ENCODE data around the gene GLIS1. TPM values are rescaled to one million over a fixed set of nuclear protein-coding genes. Genes with fewer than 3 reads are reported as not detected.
A peak's percentile ranks its signal among the peaks of the same experiment; 100 is the strongest.

GLIS1 gene
- total and polyA plus RNA-seq, 2 donors: 0.05 to 0.59 TPM

DNA sequence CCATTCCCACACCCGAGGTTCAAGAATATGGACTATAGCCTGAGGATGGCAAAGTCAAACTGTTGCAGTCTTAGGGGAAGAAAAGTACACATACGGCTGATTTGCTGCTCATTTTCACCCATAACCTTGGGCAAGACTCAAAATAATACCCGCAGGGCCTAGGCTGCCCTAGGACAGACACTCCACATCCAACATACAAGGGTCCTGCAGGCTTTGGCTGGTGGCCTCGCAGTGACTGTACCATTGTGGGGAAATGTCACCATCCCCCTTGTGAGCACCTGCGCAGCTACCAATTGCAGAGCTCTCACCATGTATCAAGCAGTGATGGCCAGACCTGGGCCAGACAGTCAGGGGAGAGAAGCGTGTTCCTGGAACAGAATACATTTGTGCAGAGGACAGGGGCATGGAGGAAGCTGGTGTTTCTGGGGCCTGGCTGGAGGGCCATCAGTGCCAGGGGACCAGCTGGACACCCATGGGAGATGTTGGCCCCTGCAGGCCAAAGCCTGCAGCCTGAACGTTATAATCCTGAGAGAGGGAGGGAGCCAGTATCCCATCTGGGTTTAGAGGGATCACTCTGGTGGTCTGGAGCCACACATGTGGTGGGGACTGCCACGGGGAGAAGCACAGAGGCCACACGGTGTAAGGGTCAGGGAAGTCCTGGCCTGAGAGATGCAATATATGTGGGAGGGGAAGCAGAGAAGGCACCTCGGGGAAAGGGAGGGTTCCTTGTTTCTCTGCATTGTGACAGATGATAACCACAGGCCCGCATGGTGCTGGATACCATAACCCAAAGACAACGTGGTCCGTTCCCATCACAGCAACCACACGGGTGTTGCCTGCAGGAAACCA lies 101.2 kb downstream of the GLIS1 start:
- no peak overlapping the region for H3K4me3 ChIP-seq (ENCODE audit: low read length in 2 of 2)
- no peak overlapping the region for H3K27ac ChIP-seq (ENCODE audit: low read depth in 1 of 2, low read length in 1 of 2)
- 71% methylated on average over 14 of the region's 14 CpGs for WGBS
- no peaks in the 10 kb centered on the region for H3K36me3 ChIP-seq (ENCODE audit: control insufficient read depth in 2 of 2, insufficient read depth in 2 of 2, low read length in 1 of 2)
- no peak for DNase-seq (ENCODE audit: low read depth in 6 of 9, low spot score in 9 of 9)
- H3K9me3 ChIP-seq (ENCODE audit: control insufficient read depth in 2 of 2, insufficient read depth in 1 of 2, low read length in 1 of 2): no peaks in the 10 kb centered on the region
- H3K27me3 ChIP-seq (ENCODE audit: control insufficient read depth in 2 of 2, insufficient read depth in 1 of 2, low read length in 1 of 2): peaks cover 0 to 2% of the 10 kb centered on the region in 2 donors
- H3K4me1 ChIP-seq (ENCODE audit: control insufficient read depth in 2 of 2, insufficient read depth in 2 of 2, low read length in 2 of 2): no peaks in the 10 kb centered on the region

DNA sequence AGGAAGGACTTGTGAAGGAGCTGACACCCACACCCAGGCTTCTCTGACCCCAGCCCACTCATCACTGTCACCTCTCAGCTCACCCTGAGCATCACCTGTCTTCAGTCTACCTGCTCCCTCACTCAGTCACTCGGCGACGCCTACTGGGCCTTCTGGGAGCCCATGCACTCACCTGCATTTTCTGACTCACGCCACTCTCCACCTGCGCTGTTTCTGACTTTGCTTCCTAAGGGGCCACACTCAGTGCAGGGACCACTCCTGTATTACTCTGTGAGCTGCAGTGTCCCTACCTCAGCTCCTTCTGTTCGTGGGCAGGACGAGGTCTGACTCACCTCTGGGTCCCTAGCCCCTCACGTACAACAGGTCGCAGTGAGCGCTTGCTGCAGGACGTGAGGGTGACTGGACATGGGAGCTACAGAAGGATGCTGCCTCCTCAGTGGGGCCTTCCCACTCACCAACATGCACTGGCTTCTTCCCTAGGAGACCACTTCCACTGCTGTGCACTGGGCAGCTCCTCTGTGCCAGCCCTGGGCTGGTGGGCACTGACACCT lies 102.3 kb downstream of the GLIS1 start:
- no peak for DNase-seq (ENCODE audit: low read depth in 6 of 9, low spot score in 9 of 9)
- Histone ChIP-seq H3K27me3 (ENCODE audit: control insufficient read depth in 2 of 2, insufficient read depth in 1 of 2, low read length in 1 of 2) (peaks cover 0 to 2% of the 10 kb centered on the region in 2 donors), H3K36me3 (ENCODE audit: control insufficient read depth in 2 of 2, insufficient read depth in 2 of 2, low read length in 1 of 2) (no peaks in the 10 kb centered on the region), H3K9me3 (ENCODE audit: control insufficient read depth in 2 of 2, insufficient read depth in 1 of 2, low read length in 1 of 2) (no peaks in the 10 kb centered on the region), H3K4me1 (ENCODE audit: control insufficient read depth in 2 of 2, insufficient read depth in 2 of 2, low read length in 2 of 2) (no peaks in the 10 kb centered on the region), H3K4me3 (ENCODE audit: low read length in 2 of 2) (no peak overlapping the region), H3K27ac (ENCODE audit: low read depth in 1 of 2, low read length in 1 of 2) (no peak overlapping the region)
- 97% methylated on average over 11 of the region's 11 CpGs for WGBS

DNA sequence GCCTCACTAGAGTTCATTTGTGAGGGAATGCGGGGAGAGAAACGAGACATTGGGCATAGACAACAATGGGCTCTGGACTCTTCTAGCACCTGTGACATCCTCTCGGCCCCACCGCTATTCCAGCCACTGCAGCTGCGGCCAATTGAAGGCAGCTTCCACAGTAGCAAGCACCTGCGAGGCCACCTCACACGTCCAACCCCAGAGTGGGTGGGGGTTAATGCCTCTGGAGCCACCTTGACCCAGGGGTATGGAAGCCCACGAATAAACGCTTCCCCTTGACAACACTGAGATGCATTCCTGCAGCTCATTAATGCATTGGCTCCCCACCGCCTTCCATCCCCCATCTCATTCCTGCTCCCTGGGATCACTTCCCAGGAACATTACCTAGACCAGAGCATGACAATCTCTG lies 104.4 kb downstream of the GLIS1 start:
- no peaks in the 10 kb centered on the region for H3K36me3 ChIP-seq (ENCODE audit: control insufficient read depth in 2 of 2, insufficient read depth in 2 of 2, low read length in 1 of 2)
- H3K4me1 ChIP-seq (ENCODE audit: control insufficient read depth in 2 of 2, insufficient read depth in 2 of 2, low read length in 2 of 2): peaks cover 2 to 3% of the 10 kb centered on the region in 2 donors
- no peak overlapping the region for H3K27ac ChIP-seq (ENCODE audit: low read depth in 1 of 2, low read length in 1 of 2)
- no peaks in the 10 kb centered on the region for H3K9me3 ChIP-seq (ENCODE audit: control insufficient read depth in 2 of 2, insufficient read depth in 1 of 2, low read length in 1 of 2)
- 97% methylated on average over 10 of the region's 10 CpGs for WGBS
- peaks cover 0 to 2% of the 10 kb centered on the region in 2 donors for H3K27me3 ChIP-seq (ENCODE audit: control insufficient read depth in 2 of 2, insufficient read depth in 1 of 2, low read length in 1 of 2)
- no peak for DNase-seq (ENCODE audit: low read depth in 6 of 9, low spot score in 9 of 9)
- H3K4me3 ChIP-seq (ENCODE audit: low read length in 2 of 2): no peak overlapping the region

DNA sequence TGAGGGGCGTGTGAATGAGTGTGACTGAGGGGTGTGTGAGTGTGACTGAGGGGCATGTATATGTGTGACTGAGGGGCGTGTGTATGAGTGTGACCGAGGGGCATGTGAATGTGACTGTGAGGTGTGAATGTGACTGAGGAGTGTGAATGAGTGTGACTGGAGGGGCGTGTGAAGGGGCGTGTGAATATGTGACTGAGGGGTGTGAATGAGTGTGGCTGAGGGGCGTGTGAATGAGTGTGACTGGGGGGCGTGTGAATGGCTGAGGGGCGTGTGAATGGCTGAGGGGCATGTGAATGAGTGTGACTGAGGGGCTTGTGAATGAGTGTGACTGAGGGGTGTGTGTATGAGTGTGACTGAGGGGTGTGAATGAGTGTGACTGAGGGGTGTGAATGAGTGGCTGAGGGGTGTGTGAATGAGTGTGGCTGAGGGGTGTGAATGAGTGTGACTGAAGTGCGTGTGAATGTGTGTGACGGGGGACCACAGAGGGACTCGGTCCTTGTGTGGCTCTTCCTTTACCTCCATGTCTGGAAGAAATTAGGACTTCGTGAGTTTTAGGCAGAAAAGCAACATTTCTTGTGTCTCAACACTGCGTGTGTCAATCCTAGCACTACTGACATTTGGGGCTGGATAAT lies 105.8 kb downstream of the GLIS1 start:
- H3K27me3 ChIP-seq (ENCODE audit: control insufficient read depth in 2 of 2, insufficient read depth in 1 of 2, low read length in 1 of 2): peaks cover 0 to 2% of the 10 kb centered on the region in 2 donors
- H3K4me1 ChIP-seq (ENCODE audit: control insufficient read depth in 2 of 2, insufficient read depth in 2 of 2, low read length in 2 of 2): peaks cover 4 to 16% of the 10 kb centered on the region in 2 donors
- H3K36me3 ChIP-seq (ENCODE audit: control insufficient read depth in 2 of 2, insufficient read depth in 2 of 2, low read length in 1 of 2): no peaks in the 10 kb centered on the region
- no peak overlapping the region for H3K27ac ChIP-seq (ENCODE audit: low read depth in 1 of 2, low read length in 1 of 2)
- H3K9me3 ChIP-seq (ENCODE audit: control insufficient read depth in 2 of 2, insufficient read depth in 1 of 2, low read length in 1 of 2): no peaks in the 10 kb centered on the region
- no peak for DNase-seq (ENCODE audit: low read depth in 6 of 9, low spot score in 9 of 9)
- H3K4me3 ChIP-seq (ENCODE audit: low read length in 2 of 2): no peak overlapping the region
- 98% methylated on average over 13 of the region's 13 CpGs for WGBS

DNA sequence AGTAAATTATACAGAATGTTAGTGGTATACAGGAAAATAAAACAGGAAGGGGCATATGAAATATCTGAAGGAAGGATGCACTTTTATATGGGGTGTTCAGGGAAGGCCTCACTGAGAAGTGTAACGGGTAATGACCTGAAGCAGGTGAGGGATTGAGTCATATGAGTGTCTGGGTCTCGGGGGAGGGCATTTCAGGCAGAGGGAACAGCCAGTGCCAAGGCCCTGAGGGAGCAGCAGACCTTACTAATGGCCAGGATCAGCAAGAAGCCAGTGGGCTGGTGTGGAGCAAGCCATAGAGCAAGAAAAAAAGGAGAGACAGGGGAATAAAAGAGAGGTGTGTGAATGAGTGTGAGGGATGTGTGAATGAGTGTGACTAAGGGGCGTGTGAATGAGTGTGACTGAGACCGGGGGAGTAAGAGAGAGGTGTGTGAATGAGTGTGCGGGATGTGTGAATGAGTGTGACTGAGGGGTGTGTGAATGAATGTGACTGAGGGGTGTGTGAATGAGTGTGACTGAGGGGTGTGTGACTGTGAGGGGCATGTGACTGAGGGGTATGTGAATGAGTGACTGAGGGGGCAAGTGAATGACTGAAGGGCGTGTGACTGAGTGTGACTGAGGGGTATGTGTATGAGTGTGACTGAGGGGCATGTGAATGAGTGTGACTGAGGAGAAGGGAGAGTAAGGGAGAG lies 107.2 kb downstream of the GLIS1 start:
- H3K4me1 ChIP-seq (ENCODE audit: control insufficient read depth in 2 of 2, insufficient read depth in 2 of 2, low read length in 2 of 2): peaks cover 4 to 17% of the 10 kb centered on the region in 2 donors
- H3K27ac ChIP-seq (ENCODE audit: low read depth in 1 of 2, low read length in 1 of 2): no peak overlapping the region
- peaks cover 0 to 2% of the 10 kb centered on the region in 2 donors for H3K27me3 ChIP-seq (ENCODE audit: control insufficient read depth in 2 of 2, insufficient read depth in 1 of 2, low read length in 1 of 2)
- DNase-seq (ENCODE audit: low read depth in 6 of 9, low spot score in 9 of 9): no peak
- H3K4me3 ChIP-seq (ENCODE audit: low read length in 2 of 2): no peak overlapping the region
- no peaks in the 10 kb centered on the region for H3K9me3 ChIP-seq (ENCODE audit: control insufficient read depth in 2 of 2, insufficient read depth in 1 of 2, low read length in 1 of 2)
- 96% methylated on average over 6 of the region's 6 CpGs for WGBS
- no peaks in the 10 kb centered on the region for H3K36me3 ChIP-seq (ENCODE audit: control insufficient read depth in 2 of 2, insufficient read depth in 2 of 2, low read length in 1 of 2)

DNA sequence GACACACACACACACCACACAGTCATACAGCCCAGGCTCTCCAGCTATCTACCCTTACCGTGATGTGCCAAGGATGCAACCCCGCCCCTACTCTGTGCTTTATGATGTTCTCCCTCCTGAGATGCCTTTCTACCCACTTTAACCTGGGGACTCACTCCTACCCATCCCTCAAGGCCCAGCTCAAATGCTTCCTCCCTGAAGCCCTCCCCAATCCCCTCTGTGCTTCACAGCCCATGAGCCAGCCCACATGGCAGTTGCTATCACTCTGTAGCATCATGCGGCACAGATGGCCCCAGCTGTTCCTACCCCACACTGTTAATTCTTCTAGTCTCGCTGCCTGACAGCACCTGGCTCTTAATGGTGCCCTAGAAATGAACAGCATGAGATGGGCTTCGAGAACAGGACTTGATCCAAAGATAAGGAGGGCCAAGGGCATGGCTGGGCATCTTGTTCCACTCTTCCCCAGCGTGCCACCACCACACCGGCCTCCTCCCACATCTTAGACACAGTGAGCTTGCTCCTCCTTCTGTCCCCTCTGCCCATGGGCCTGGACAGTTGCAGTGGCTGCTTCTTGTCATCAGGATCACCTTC lies 109.8 kb downstream of the GLIS1 start:
- Histone ChIP-seq H3K27ac (ENCODE audit: low read depth in 1 of 2, low read length in 1 of 2) (no peak overlapping the region), H3K27me3 (ENCODE audit: control insufficient read depth in 2 of 2, insufficient read depth in 1 of 2, low read length in 1 of 2) (no peaks in the 10 kb centered on the region), H3K4me3 (ENCODE audit: low read length in 2 of 2) (no peak overlapping the region), H3K4me1 (ENCODE audit: control insufficient read depth in 2 of 2, insufficient read depth in 2 of 2, low read length in 2 of 2) (peaks cover 4 to 17% of the 10 kb centered on the region in 2 donors), H3K9me3 (ENCODE audit: control insufficient read depth in 2 of 2, insufficient read depth in 1 of 2, low read length in 1 of 2) (no peaks in the 10 kb centered on the region), H3K36me3 (ENCODE audit: control insufficient read depth in 2 of 2, insufficient read depth in 2 of 2, low read length in 1 of 2) (no peaks in the 10 kb centered on the region)
- peak; percentile 24 to 86 (median 61) for DNase-seq (ENCODE audit: low read depth in 6 of 9, low spot score in 9 of 9)
- 60% methylated on average over 7 of the region's 7 CpGs for WGBS

DNA sequence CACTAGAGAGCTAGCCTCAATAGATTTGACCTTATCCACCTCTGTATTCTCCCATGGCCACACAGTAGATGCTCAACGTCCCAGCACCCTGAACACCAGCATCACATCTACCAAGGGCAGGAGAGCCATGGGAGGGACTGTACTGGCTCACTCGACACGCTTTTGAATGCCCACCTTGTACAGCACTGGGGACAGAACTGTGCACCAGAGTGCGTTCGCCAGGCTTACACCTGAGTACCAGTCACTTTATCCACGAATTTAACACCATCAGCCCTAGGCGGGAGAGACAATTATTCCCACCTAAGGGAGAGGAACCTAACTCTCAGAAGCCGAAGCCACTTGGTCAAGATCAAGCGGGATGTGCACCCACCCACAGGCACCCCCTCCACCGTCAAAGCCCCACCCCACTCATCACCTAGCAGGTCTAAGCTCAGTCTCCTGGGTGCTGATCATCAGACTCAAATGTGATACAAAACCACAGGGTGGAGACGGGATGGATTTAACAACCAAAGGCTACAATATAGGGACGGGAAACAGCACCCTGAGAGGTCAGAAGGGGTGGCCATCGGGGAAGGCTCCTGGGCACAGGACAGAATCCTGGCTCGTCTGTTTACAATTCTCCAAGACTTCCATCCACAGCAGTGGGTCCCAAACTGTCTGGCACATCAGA lies 110.5 kb downstream of the GLIS1 start:
- Histone ChIP-seq H3K4me3 (ENCODE audit: low read length in 2 of 2) (no peak overlapping the region), H3K27ac (ENCODE audit: low read depth in 1 of 2, low read length in 1 of 2) (no peak overlapping the region), H3K27me3 (ENCODE audit: control insufficient read depth in 2 of 2, insufficient read depth in 1 of 2, low read length in 1 of 2) (no peaks in the 10 kb centered on the region), H3K4me1 (ENCODE audit: control insufficient read depth in 2 of 2, insufficient read depth in 2 of 2, low read length in 2 of 2) (peaks cover 4 to 17% of the 10 kb centered on the region in 2 donors), H3K36me3 (ENCODE audit: control insufficient read depth in 2 of 2, insufficient read depth in 2 of 2, low read length in 1 of 2) (no peaks in the 10 kb centered on the region), H3K9me3 (ENCODE audit: control insufficient read depth in 2 of 2, insufficient read depth in 1 of 2, low read length in 1 of 2) (no peaks in the 10 kb centered on the region)
- WGBS: 96% methylated on average over 14 of the region's 14 CpGs
- no peak for DNase-seq (ENCODE audit: low read depth in 6 of 9, low spot score in 9 of 9)

DNA sequence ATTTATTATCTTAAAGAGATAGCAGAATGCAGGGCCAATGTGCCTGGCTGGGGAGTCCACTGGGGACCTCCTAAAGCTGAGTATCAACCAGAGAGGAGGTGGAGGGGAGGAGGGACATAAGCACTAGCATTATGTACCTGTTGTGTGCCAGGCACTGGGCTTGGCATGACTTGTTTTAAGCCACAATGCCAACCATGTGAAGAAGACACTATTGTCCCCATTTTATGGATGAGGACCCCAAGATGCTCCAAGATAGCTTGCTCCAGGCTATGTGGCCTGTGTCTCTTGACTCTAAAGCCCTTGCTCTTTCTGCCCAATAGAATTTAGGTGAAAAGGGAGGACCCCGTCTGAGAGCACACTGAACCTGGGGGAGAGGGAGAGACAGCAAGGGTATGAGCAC lies 111.3 kb downstream of the GLIS1 start:
- no peak for DNase-seq (ENCODE audit: low read depth in 6 of 9, low spot score in 9 of 9)
- 93% methylated on average over 1 of the region's 1 CpG for WGBS
- H3K9me3 ChIP-seq (ENCODE audit: control insufficient read depth in 2 of 2, insufficient read depth in 1 of 2, low read length in 1 of 2): no peaks in the 10 kb centered on the region

More for the DNA sequence above, 111.3 kb downstream of the GLIS1 start:
- Histone ChIP-seq H3K27ac (ENCODE audit: low read depth in 1 of 2, low read length in 1 of 2) (no peak overlapping the region), H3K36me3 (ENCODE audit: control insufficient read depth in 2 of 2, insufficient read depth in 2 of 2, low read length in 1 of 2) (no peaks in the 10 kb centered on the region), H3K27me3 (ENCODE audit: control insufficient read depth in 2 of 2, insufficient read depth in 1 of 2, low read length in 1 of 2) (no peaks in the 10 kb centered on the region), H3K4me3 (ENCODE audit: low read length in 2 of 2) (no peak overlapping the region), H3K4me1 (ENCODE audit: control insufficient read depth in 2 of 2, insufficient read depth in 2 of 2, low read length in 2 of 2) (peaks cover 4 to 17% of the 10 kb centered on the region in 2 donors)
